Activated T-cell treated with anti-CD3 and anti-CD28 coated beads, Interleukin-2, amount 50 U/mL, for 72 hours (primary cell): ENCODE data around the gene CCNL1. TPM values are rescaled to one million over a fixed set of nuclear protein-coding genes. Genes with fewer than 3 reads are reported as not detected.
A peak's percentile ranks its signal among the peaks of the same experiment; 100 is the strongest.
"Not testable (repeated sequence)": the region's sequence is repeated elsewhere in the genome, so short reads cannot be mapped to it uniquely, and the experiment has no call there.

ENCODE experiments used
- ATAC-seq, 2 donors: fragments of 150-1000 bp; cut with Tn5 transposase; replicated peaks in 1 of 2; 2 replicates each; pipeline ENCODE4 v1.10.0; 2021; ENCODE audit warnings: moderate library complexity in 2 of 2, mild to moderate bottlenecking in 1 of 2
- DNase-seq, 2 donors: peaks; one replicate each; pipeline ENCODE4 v3.0.0; 2021 to 2022; ENCODE audit warnings: mixed read lengths in 1 of 2
- H3K27ac Mint-ChIP-seq: one replicate; pipeline ENCODE4 v1.8.0; 2022; ENCODE audit warnings: mild to moderate bottlenecking, moderate library complexity, mixed read lengths
- H3K27me3 Mint-ChIP-seq: one replicate; pipeline ENCODE4 v1.8.0; 2022; ENCODE audit warnings: low read depth, mixed read lengths
- H3K36me3 Mint-ChIP-seq, 2 donors: one replicate each; pipeline ENCODE4 v1.8.0; 2022; ENCODE audit warnings: mixed read lengths in 2 of 2, mild to moderate bottlenecking in 1 of 2; ENCODE audit not compliant: insufficient read depth in 2 of 2
- H3K4me1 Mint-ChIP-seq: one replicate; pipeline ENCODE4 v1.8.0; 2022; ENCODE audit warnings: low read depth, mixed read lengths
- H3K4me3 Mint-ChIP-seq, 2 donors: one replicate each; pipeline ENCODE4 v1.8.0; 2022; ENCODE audit warnings: mild to moderate bottlenecking in 2 of 2, mixed read lengths in 2 of 2, moderate library complexity in 2 of 2
- H3K9me3 Mint-ChIP-seq, 2 donors: one replicate each; pipeline ENCODE4 v1.8.0; 2022; ENCODE audit warnings: mixed read lengths in 2 of 2
- total RNA-seq, 2 donors: library from RNA; stranded (reverse); gene quantifications; one replicate each; pipeline ENCODE4 v1.2.3, GENCODE V29; 2022

Gene CCNL1
- total RNA-seq, 2 donors from 2014 or later = 248 to 315 TPM

GRCh38 chr3:157163217-157163953 lies 3.4 kb upstream of the CCNL1 start:
- Mint-ChIP-seq H3K9me3 (no peaks in the 10 kb centered on the region), H3K4me3 (no peak overlapping the region), H3K4me1 (peaks cover 41% of the 10 kb centered on the region), H3K27me3 (no peaks in the 10 kb centered on the region), H3K27ac (no peak overlapping the region), H3K36me3 (peaks cover 9 to 10% of the 10 kb centered on the region in 2 donors)
- DNase-seq (no peak), ATAC-seq (no peak)

- DNase-seq = peak; percentile 33 to 37
- peak overlapping the region; percentile 99 for H3K27ac Mint-ChIP-seq
Measured at GRCh38 chr3:157162620-157163019, 2.7 kb upstream of the CCNL1 start.

GRCh38 chr3:157160658-157161424 lies 894 bp upstream of the CCNL1 start:
- ATAC-seq = peak; percentile 24 to 30
- Mint-ChIP-seq H3K9me3 (no peaks in the 10 kb centered on the region), H3K27ac (peak overlapping the region; percentile 99), H3K36me3 (peaks cover 21 to 34% of the 10 kb centered on the region in 2 donors), H3K4me3 (peak overlapping the region; percentile 93 to 96), H3K4me1 (peaks cover 59% of the 10 kb centered on the region), H3K27me3 (no peaks in the 10 kb centered on the region)
- peak; percentile 56 to 57 for DNase-seq

More at GRCh38 chr3:157162620-157163019, 2.7 kb upstream of the CCNL1 start:
- not testable (repeated sequence) for ATAC-seq, H3K9me3 Mint-ChIP-seq, H3K4me3 Mint-ChIP-seq, H3K27me3 Mint-ChIP-seq
- Mint-ChIP-seq H3K4me1 (peaks cover 41% of the 10 kb centered on the region), H3K36me3 (peaks cover 17% of the 10 kb centered on the region in 2 donors)

GRCh38 chr3:157159037-157159761 lies 748 bp downstream of the CCNL1 start:
- H3K9me3 Mint-ChIP-seq = no peaks in the 10 kb centered on the region
- H3K27me3 Mint-ChIP-seq = no peaks in the 10 kb centered on the region
- H3K4me1 Mint-ChIP-seq = peaks cover 75% of the 10 kb centered on the region
- H3K36me3 Mint-ChIP-seq = peaks cover 24 to 51% of the 10 kb centered on the region in 2 donors
- ATAC-seq = peak; percentile 58 to 64
- H3K4me3 Mint-ChIP-seq = peak overlapping the region; percentile 93 to 96
- peak; percentile 80 to 81 for DNase-seq
- peak overlapping the region; percentile 99 for H3K27ac Mint-ChIP-seq

- DNase-seq (no peak), ATAC-seq (no peak)
- H3K4me1 Mint-ChIP-seq = peaks cover 77% of the 10 kb centered on the region
- H3K27ac Mint-ChIP-seq = peak overlapping the region; percentile 98
- no peaks in the 10 kb centered on the region for H3K9me3 Mint-ChIP-seq
- H3K27me3 Mint-ChIP-seq = no peaks in the 10 kb centered on the region
- H3K4me3 Mint-ChIP-seq = peak overlapping the region; percentile 93 to 96
- peaks cover 28 to 60% of the 10 kb centered on the region in 2 donors for H3K36me3 Mint-ChIP-seq
Measured at GRCh38 chr3:157157836-157158235, 2.1 kb downstream of the CCNL1 start.

GRCh38 chr3:157156837-157157635 lies 2.9 kb downstream of the CCNL1 start:
- Mint-ChIP-seq H3K27ac (peak overlapping the region; percentile 98), H3K36me3 (peaks cover 28 to 60% of the 10 kb centered on the region in 2 donors), H3K4me1 (peaks cover 71% of the 10 kb centered on the region), H3K4me3 (peak overlapping the region; percentile 93 to 96), H3K9me3 (no peaks in the 10 kb centered on the region), H3K27me3 (no peaks in the 10 kb centered on the region)
- ATAC-seq (no peak), DNase-seq (no peak)

- H3K9me3 Mint-ChIP-seq = no peaks in the 10 kb centered on the region
- DNase-seq (no peak), ATAC-seq (no peak)
- H3K27me3 Mint-ChIP-seq = no peaks in the 10 kb centered on the region
- H3K36me3 Mint-ChIP-seq = peaks cover 31 to 72% of the 10 kb centered on the region in 2 donors
- H3K27ac Mint-ChIP-seq = peak overlapping the region; percentile 98
- peak overlapping the region; percentile 93 to 96 for H3K4me3 Mint-ChIP-seq
- peaks cover 74% of the 10 kb centered on the region for H3K4me1 Mint-ChIP-seq
Measured at GRCh38 chr3:157155591-157155990, 4.4 kb downstream of the CCNL1 start.

GRCh38 chr3:157154563-157155330 lies 5.2 kb downstream of the CCNL1 start:
- ATAC-seq = no peak
- Mint-ChIP-seq H3K4me3 (peak overlapping the region; percentile 80 to 96), H3K27ac (peak overlapping the region; percentile 98), H3K27me3 (no peaks in the 10 kb centered on the region), H3K36me3 (peaks cover 32 to 79% of the 10 kb centered on the region in 2 donors), H3K9me3 (no peaks in the 10 kb centered on the region), H3K4me1 (peaks cover 81% of the 10 kb centered on the region)
- no peak for DNase-seq

- Mint-ChIP-seq H3K36me3 (peaks cover 25 to 81% of the 10 kb centered on the region in 2 donors), H3K4me1 (peaks cover 91% of the 10 kb centered on the region), H3K4me3 (peak overlapping the region in 1 of 2 donors; percentile 49), H3K27ac (peak overlapping the region; percentile 77), H3K9me3 (no peaks in the 10 kb centered on the region), H3K27me3 (no peaks in the 10 kb centered on the region)
- DNase-seq = no peak
- ATAC-seq = no peak
Measured at GRCh38 chr3:157152930-157153329, 7.0 kb downstream of the CCNL1 start.

- DNase-seq (no peak), ATAC-seq (no peak)
- Mint-ChIP-seq H3K27ac (peak overlapping the region; percentile 80), H3K9me3 (no peaks in the 10 kb centered on the region), H3K4me3 (no peak overlapping the region), H3K36me3 (peaks cover 22 to 78% of the 10 kb centered on the region in 2 donors), H3K27me3 (no peaks in the 10 kb centered on the region), H3K4me1 (peaks cover 88% of the 10 kb centered on the region)
Measured at GRCh38 chr3:157152438-157152837, 7.5 kb downstream of the CCNL1 start.

- DNase-seq (no peak), ATAC-seq (no peak)
- Mint-ChIP-seq H3K27me3 (no peaks in the 10 kb centered on the region), H3K27ac (peak overlapping the region; percentile 80), H3K4me3 (peak overlapping the region in 1 of 2 donors; percentile 51), H3K9me3 (no peaks in the 10 kb centered on the region), H3K36me3 (peaks cover 20 to 76% of the 10 kb centered on the region in 2 donors), H3K4me1 (peaks cover 86% of the 10 kb centered on the region)
Measured at GRCh38 chr3:157151627-157152026, 8.3 kb downstream of the CCNL1 start.
